Endodermal cell (in vitro differentiated cells): ENCODE results near the gene GALNT14. TPM values are rescaled to one million over a fixed set of nuclear protein-coding genes. Genes with fewer than 3 reads are reported as not detected.

Experiments
- DNase-seq: peaks from one replicate; pipeline ENCODE4 v3.0.0-alpha.2; 2017
- H3K27ac ChIP-seq: 2 replicates; pipeline ENCODE4 v1.5.1; 2013; ENCODE audit warnings: mild to moderate bottlenecking, low read depth, low read length, moderate library complexity
- H3K27me3 ChIP-seq: 2 replicates; pipeline ENCODE4 v1.6.1; 2013; ENCODE audit warnings: mild to moderate bottlenecking, low read length, moderate library complexity; ENCODE audit not compliant: insufficient read depth, control insufficient read depth, poor library complexity, severe bottlenecking
- H3K36me3 ChIP-seq: 2 replicates; pipeline ENCODE4 v1.7.0; 2013; ENCODE audit warnings: mild to moderate bottlenecking, low read length, moderate library complexity; ENCODE audit not compliant: control insufficient read depth, insufficient read depth
- H3K4me1 ChIP-seq: one replicate; pipeline ENCODE4 v1.7.0; 2013; ENCODE audit warnings: low read length; ENCODE audit not compliant: control insufficient read depth, insufficient read depth
- H3K4me3 ChIP-seq: 2 replicates; pipeline ENCODE4 v1.5.1; 2013; ENCODE audit warnings: mild to moderate bottlenecking, low read length, moderate library complexity
- H3K9ac ChIP-seq: 2 replicates; pipeline ENCODE4 v1.6.1; 2013; ENCODE audit warnings: mild to moderate bottlenecking, low read length, moderate library complexity; ENCODE audit not compliant: poor library complexity, severe bottlenecking; ENCODE audit errors: extremely low read depth
- H3K9me3 ChIP-seq: 2 replicates; pipeline ENCODE4 v1.6.1; 2013; ENCODE audit warnings: mild to moderate bottlenecking, low read length, moderate library complexity; ENCODE audit not compliant: control insufficient read depth
- H3K27ac Mint-ChIP-seq: 2 replicates; pipeline ENCODE4 v1.8.0; 2020; ENCODE audit warnings: mixed read lengths
- H3K27me3 Mint-ChIP-seq: 2 replicates; pipeline ENCODE4 v1.8.0; 2021; ENCODE audit warnings: mild to moderate bottlenecking, mixed read lengths; ENCODE audit not compliant: insufficient read depth
- H3K36me3 Mint-ChIP-seq: 2 replicates; pipeline ENCODE4 v1.8.0; 2020; ENCODE audit warnings: low read depth, mixed read lengths
- H3K4me1 Mint-ChIP-seq: 2 replicates; pipeline ENCODE4 v1.8.0; 2020; ENCODE audit warnings: mixed read lengths
- H3K4me3 Mint-ChIP-seq: 2 replicates; pipeline ENCODE4 v1.8.0; 2020; ENCODE audit warnings: mild to moderate bottlenecking, moderate library complexity, mixed read lengths
- H3K9me3 Mint-ChIP-seq: 2 replicates; pipeline ENCODE4 v1.8.0; 2020; ENCODE audit warnings: mild to moderate bottlenecking, mixed read lengths
- WGBS, 2 experiments: methylation state at CpG; one replicate each; pipeline versions ENCODE4 v1.1.5 to v1.1.7; 2013; ENCODE audit warnings: missing lambda C conversion rate in 2 of 2, mixed read lengths in 1 of 2; ENCODE audit not compliant: insufficient coverage in 1 of 2, insufficient read length in 1 of 2; 5-methylcytosine and 5-hydroxymethylcytosine counted together
- total RNA-seq, 2 donors: library from RNA; stranded (reverse); fragmentation: NEBNext Ultra II Directional in 1 of 2; extraction: Animal tissue kit (Norgen Biotek cat#: 25700) in 1 of 2; gene quantifications; 2 replicates in 1 of 2; 3 replicates in 1 of 2; pipeline ENCODE4 v1.2.1, GENCODE V29; 2021
- TF ChIP-seq, protein P1 (sequence below): fragments of 200-600 bp; sonication (generic); conservative IDR thresholded peaks from 2 replicates; pipeline ENCODE4 v1.5.0; 2021; ENCODE audit warnings: antibody characterized with exemption, mild to moderate bottlenecking

Gene GALNT14
- total RNA-seq, 2 donors from 2014 or later: 1.4 TPM

DNA sequence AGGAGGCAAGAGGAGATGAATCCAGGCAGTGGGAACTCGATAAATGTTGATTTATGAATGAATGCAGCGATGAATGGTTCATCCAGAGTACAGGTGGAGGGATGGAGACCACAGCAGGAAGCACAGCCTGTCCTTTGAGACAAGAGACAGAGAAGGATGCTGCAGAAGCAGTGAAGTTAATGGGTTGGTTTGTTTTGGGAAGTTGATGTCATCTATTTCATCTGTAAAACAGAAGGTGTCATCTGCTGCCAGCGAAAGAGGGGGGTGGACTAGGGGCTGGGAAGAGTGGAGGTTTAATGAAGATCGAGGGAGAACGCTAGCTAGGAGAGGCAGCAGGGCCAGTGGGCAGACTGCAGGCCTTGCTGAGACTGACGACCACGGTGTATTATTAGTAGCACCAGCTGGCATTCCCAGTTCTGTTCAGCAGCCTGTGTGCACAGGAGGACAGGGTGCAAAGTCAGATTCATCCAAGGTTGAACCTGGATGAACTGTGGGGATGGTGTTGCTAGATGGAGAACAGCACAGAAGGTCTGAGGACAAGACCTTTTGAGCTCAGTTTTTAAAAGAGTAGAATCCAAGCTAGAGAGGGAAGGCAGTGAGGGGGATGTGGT lies 210.7 kb downstream of the GALNT14 start:
- Histone ChIP-seq H3K27me3 (no peaks in the 10 kb centered on the region), H3K27ac (no peak overlapping the region), H3K9ac (no peak overlapping the region), H3K9me3 (no peaks in the 10 kb centered on the region), H3K4me1 (no peaks in the 10 kb centered on the region), H3K36me3 (no peaks in the 10 kb centered on the region), H3K4me3 (no peak overlapping the region)
- DNase-seq: no peak
- H3K9me3 Mint-ChIP-seq: no peaks in the 10 kb centered on the region
- no peaks in the 10 kb centered on the region for H3K36me3 Mint-ChIP-seq
- no peak overlapping the region for H3K27ac Mint-ChIP-seq
- TF ChIP-seq, protein P1, sequence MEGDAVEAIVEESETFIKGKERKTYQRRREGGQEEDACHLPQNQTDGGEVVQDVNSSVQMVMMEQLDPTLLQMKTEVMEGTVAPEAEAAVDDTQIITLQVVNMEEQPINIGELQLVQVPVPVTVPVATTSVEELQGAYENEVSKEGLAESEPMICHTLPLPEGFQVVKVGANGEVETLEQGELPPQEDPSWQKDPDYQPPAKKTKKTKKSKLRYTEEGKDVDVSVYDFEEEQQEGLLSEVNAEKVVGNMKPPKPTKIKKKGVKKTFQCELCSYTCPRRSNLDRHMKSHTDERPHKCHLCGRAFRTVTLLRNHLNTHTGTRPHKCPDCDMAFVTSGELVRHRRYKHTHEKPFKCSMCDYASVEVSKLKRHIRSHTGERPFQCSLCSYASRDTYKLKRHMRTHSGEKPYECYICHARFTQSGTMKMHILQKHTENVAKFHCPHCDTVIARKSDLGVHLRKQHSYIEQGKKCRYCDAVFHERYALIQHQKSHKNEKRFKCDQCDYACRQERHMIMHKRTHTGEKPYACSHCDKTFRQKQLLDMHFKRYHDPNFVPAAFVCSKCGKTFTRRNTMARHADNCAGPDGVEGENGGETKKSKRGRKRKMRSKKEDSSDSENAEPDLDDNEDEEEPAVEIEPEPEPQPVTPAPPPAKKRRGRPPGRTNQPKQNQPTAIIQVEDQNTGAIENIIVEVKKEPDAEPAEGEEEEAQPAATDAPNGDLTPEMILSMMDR: no peak
- no peak overlapping the region for H3K4me3 Mint-ChIP-seq
- peaks cover 5% of the 10 kb centered on the region for H3K4me1 Mint-ChIP-seq
- H3K27me3 Mint-ChIP-seq: no peaks in the 10 kb centered on the region
- WGBS, 2 experiments: 89 to 93% methylated on average over 6 to 7 of the region's 7 CpGs

DNA sequence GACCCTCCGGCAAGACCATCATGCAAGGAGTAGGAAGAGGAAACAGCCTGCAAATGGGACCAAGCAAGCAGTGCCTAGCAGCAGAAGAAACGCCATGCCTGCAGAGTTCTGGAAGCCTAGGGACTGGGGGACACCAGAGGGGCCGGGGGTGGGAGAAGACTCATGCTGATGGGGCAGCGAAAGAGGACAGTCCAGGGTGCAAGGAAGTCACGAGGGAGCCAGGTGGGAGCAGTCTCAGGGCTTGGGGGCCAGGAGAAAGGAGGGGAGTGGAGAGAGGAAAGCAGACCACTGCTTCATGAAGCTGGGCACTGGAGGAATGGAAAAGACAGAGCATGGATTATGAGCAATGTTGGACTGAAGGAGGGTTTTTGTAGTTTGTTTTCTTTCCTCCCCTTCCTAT lies 211.6 kb downstream of the GALNT14 start:
- no peak for DNase-seq
- Mint-ChIP-seq H3K9me3 (no peaks in the 10 kb centered on the region), H3K4me3 (no peak overlapping the region), H3K27ac (no peak overlapping the region), H3K36me3 (no peaks in the 10 kb centered on the region), H3K4me1 (peaks cover 5% of the 10 kb centered on the region), H3K27me3 (no peaks in the 10 kb centered on the region)
- no peaks in the 10 kb centered on the region for H3K36me3 ChIP-seq
- H3K27me3 ChIP-seq: no peaks in the 10 kb centered on the region
- H3K4me3 ChIP-seq: no peak overlapping the region
- H3K4me1 ChIP-seq: no peaks in the 10 kb centered on the region
- H3K9ac ChIP-seq: no peak overlapping the region
- 90% methylated on average over 2 to 5 of the region's 5 CpGs for WGBS, 2 experiments
- no peak overlapping the region for H3K27ac ChIP-seq
- no peaks in the 10 kb centered on the region for H3K9me3 ChIP-seq
- TF ChIP-seq, protein P1: no peak

DNA sequence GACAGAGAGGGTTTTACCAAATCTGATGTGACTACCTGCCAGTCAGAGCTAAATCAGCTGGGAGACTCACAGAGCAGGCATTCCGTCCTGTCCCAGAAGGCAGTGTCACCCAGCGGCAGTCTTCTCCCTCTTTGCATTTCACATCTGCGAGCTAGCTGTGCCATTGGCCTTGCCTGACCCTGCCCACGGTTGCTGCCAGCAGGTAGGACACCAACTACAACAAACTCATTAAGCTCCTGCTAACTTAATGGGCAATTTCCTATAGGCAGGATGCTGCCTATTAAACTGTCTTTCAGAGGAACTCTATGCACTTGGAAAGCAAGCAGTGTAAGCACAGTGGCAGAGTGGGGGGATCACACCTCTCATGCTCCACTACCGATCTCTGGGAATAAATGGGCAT lies 214.6 kb downstream of the GALNT14 start:
- Histone ChIP-seq H3K36me3 (no peaks in the 10 kb centered on the region), H3K27me3 (no peaks in the 10 kb centered on the region), H3K9ac (no peak overlapping the region), H3K27ac (no peak overlapping the region), H3K4me1 (no peaks in the 10 kb centered on the region), H3K4me3 (no peak overlapping the region), H3K9me3 (no peaks in the 10 kb centered on the region)
- WGBS, 2 experiments: 80 to 81% methylated on average over 5 of the region's 5 CpGs
- Mint-ChIP-seq H3K36me3 (no peaks in the 10 kb centered on the region), H3K27ac (no peak overlapping the region), H3K4me1 (no peaks in the 10 kb centered on the region), H3K9me3 (no peaks in the 10 kb centered on the region), H3K27me3 (no peaks in the 10 kb centered on the region), H3K4me3 (no peak overlapping the region)
- DNase-seq: peak; percentile 62
- TF ChIP-seq, protein P1: no peak
